ENCODE data around the gene PARD6B. TPM values are rescaled to one million over a fixed set of nuclear protein-coding genes. Genes with fewer than 3 reads are reported as not detected.

PARD6B gene
- total and polyA plus RNA-seq, 4 experiments from 2014 or later = 0.71 to 12.7 (median 5.9) TPM

DNA sequence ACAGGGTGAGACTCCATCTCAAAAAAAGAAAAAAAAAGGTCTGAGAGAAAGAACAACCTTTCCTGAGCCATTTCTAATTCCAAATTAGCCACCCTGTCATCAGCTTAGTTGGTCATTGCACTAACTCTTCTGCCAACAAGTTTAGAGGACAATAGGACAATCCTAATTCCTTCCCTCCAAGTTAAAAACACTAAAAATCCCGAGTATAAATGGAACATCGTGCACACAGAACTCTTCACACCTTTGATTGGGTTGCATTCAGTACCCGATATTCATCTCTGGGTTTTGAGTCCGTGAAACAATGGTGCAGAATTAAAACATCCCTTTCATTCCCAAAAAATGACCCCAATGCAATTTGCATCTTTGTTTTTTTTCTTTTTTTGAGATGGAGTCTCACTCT is 23.0 kb downstream of the PARD6B start:
- no peaks in the 10 kb centered on the region for H3K27me3 Mint-ChIP-seq
- H3K36me3 Mint-ChIP-seq = peaks cover 0 to 9% of the 10 kb centered on the region in 2 donors
- H3K4me3 Mint-ChIP-seq = no peak overlapping the region
- intact Hi-C loops (cut with micrococcal nuclease) = no loop called here
- H3K4me1 ChIP-seq (ENCODE audit: insufficient read depth, low read length) = no peaks in the 10 kb centered on the region
- H3K27ac ChIP-seq (ENCODE audit: low read depth, low read length) = no peak overlapping the region
- no peak overlapping the region for H3K27ac Mint-ChIP-seq
- no peak overlapping the region for H3K4me3 ChIP-seq (ENCODE audit: low read length in 2 of 2)
- no peaks in the 10 kb centered on the region for H3K4me1 Mint-ChIP-seq
- CTCF ChIA-PET (ENCODE audit: partially characterized antibody) = no interaction called here
- H3K27me3 ChIP-seq (ENCODE audit: insufficient read depth, low read length) = no peaks in the 10 kb centered on the region
- no peak for DNase-seq
- H3K9me3 ChIP-seq (ENCODE audit: control insufficient read depth in 1 of 2, low read length in 2 of 2) = no peaks in the 10 kb centered on the region
- H3K9me3 Mint-ChIP-seq = no peaks in the 10 kb centered on the region
- POLR2A ChIA-PET (ENCODE audit: partially characterized antibody) = no interaction called here
- H3K36me3 ChIP-seq (ENCODE audit: insufficient read depth, low read length) = no peaks in the 10 kb centered on the region

GRCh38 chr20:50756447-50756846 is 25.1 kb downstream of the PARD6B start:
- POLR2A ChIA-PET (ENCODE audit: partially characterized antibody) = no interaction called here
- DNase-seq = no peak
- CTCF ChIA-PET (ENCODE audit: partially characterized antibody) = interaction anchor here (1.7 kb wide), 1 partner anchor 34 kb away, joined by 4 read pairs; no protein-coding TSS in a partner anchor
- Histone ChIP-seq H3K27me3 (ENCODE audit: insufficient read depth, low read length) (no peaks in the 10 kb centered on the region), H3K27ac (ENCODE audit: low read depth, low read length) (no peak overlapping the region), H3K9me3 (ENCODE audit: control insufficient read depth in 1 of 2, low read length in 2 of 2) (no peaks in the 10 kb centered on the region), H3K36me3 (ENCODE audit: insufficient read depth, low read length) (no peaks in the 10 kb centered on the region), H3K4me3 (ENCODE audit: low read length in 2 of 2) (no peak overlapping the region), H3K4me1 (ENCODE audit: insufficient read depth, low read length) (no peaks in the 10 kb centered on the region)
- Mint-ChIP-seq H3K9me3 (no peaks in the 10 kb centered on the region), H3K36me3 (no peaks in the 10 kb centered on the region), H3K4me3 (no peak overlapping the region), H3K27ac (no peak overlapping the region), H3K27me3 (no peaks in the 10 kb centered on the region), H3K4me1 (no peaks in the 10 kb centered on the region)
- intact Hi-C loops (cut with micrococcal nuclease) = no loop called here

- intact Hi-C loops (cut with micrococcal nuclease) = no loop called here
- Mint-ChIP-seq H3K4me3 (no peak overlapping the region), H3K36me3 (no peaks in the 10 kb centered on the region), H3K27me3 (no peaks in the 10 kb centered on the region), H3K4me1 (no peaks in the 10 kb centered on the region), H3K27ac (no peak overlapping the region), H3K9me3 (no peaks in the 10 kb centered on the region)
- Histone ChIP-seq H3K4me1 (ENCODE audit: insufficient read depth, low read length) (no peaks in the 10 kb centered on the region), H3K27me3 (ENCODE audit: insufficient read depth, low read length) (no peaks in the 10 kb centered on the region), H3K27ac (ENCODE audit: low read depth, low read length) (no peak overlapping the region), H3K4me3 (ENCODE audit: low read length in 2 of 2) (no peak overlapping the region), H3K36me3 (ENCODE audit: insufficient read depth, low read length) (no peaks in the 10 kb centered on the region), H3K9me3 (ENCODE audit: control insufficient read depth in 1 of 2, low read length in 2 of 2) (no peaks in the 10 kb centered on the region)
- DNase-seq = no peak
- POLR2A ChIA-PET (ENCODE audit: partially characterized antibody) = no interaction called here
- CTCF ChIA-PET (ENCODE audit: partially characterized antibody) = no interaction called here
Observed at GRCh38 chr20:50758469-50758868, 27.1 kb downstream of the PARD6B start.

GRCh38 chr20:50758992-50759391 is 27.6 kb downstream of the PARD6B start:
- Mint-ChIP-seq H3K9me3 (no peaks in the 10 kb centered on the region), H3K27me3 (no peaks in the 10 kb centered on the region), H3K4me3 (no peak overlapping the region), H3K36me3 (no peaks in the 10 kb centered on the region), H3K4me1 (no peaks in the 10 kb centered on the region), H3K27ac (peak overlapping the region in 1 of 7 donors; percentile 37)
- ChIA-PET POLR2A (ENCODE audit: partially characterized antibody) (no interaction called here), CTCF (ENCODE audit: partially characterized antibody) (no interaction called here)
- intact Hi-C loops (cut with micrococcal nuclease) = no loop called here
- no peak overlapping the region for H3K27ac ChIP-seq (ENCODE audit: low read depth, low read length)
- H3K27me3 ChIP-seq (ENCODE audit: insufficient read depth, low read length) = no peaks in the 10 kb centered on the region
- no peak overlapping the region for H3K4me3 ChIP-seq (ENCODE audit: low read length in 2 of 2)
- no peaks in the 10 kb centered on the region for H3K36me3 ChIP-seq (ENCODE audit: insufficient read depth, low read length)
- H3K4me1 ChIP-seq (ENCODE audit: insufficient read depth, low read length) = no peaks in the 10 kb centered on the region
- no peak for DNase-seq
- no peaks in the 10 kb centered on the region for H3K9me3 ChIP-seq (ENCODE audit: control insufficient read depth in 1 of 2, low read length in 2 of 2)

GRCh38 chr20:50759678-50760077 is 28.3 kb downstream of the PARD6B start:
- Mint-ChIP-seq H3K9me3 (no peaks in the 10 kb centered on the region), H3K4me3 (no peak overlapping the region), H3K27me3 (peaks cover 0 to 2% of the 10 kb centered on the region in 2 donors), H3K4me1 (no peaks in the 10 kb centered on the region), H3K27ac (peak overlapping the region in 1 of 7 donors; percentile 13), H3K36me3 (no peaks in the 10 kb centered on the region)
- no peaks in the 10 kb centered on the region for H3K9me3 ChIP-seq (ENCODE audit: control insufficient read depth in 1 of 2, low read length in 2 of 2)
- no peaks in the 10 kb centered on the region for H3K4me1 ChIP-seq (ENCODE audit: insufficient read depth, low read length)
- no peak overlapping the region for H3K27ac ChIP-seq (ENCODE audit: low read depth, low read length)
- no peaks in the 10 kb centered on the region for H3K36me3 ChIP-seq (ENCODE audit: insufficient read depth, low read length)
- POLR2A ChIA-PET (ENCODE audit: partially characterized antibody) = no interaction called here
- DNase-seq = no peak
- H3K4me3 ChIP-seq (ENCODE audit: low read length in 2 of 2) = no peak overlapping the region
- CTCF ChIA-PET (ENCODE audit: partially characterized antibody) = no interaction called here
- H3K27me3 ChIP-seq (ENCODE audit: insufficient read depth, low read length) = no peaks in the 10 kb centered on the region
- intact Hi-C loops (cut with micrococcal nuclease) = no loop called here

DNA sequence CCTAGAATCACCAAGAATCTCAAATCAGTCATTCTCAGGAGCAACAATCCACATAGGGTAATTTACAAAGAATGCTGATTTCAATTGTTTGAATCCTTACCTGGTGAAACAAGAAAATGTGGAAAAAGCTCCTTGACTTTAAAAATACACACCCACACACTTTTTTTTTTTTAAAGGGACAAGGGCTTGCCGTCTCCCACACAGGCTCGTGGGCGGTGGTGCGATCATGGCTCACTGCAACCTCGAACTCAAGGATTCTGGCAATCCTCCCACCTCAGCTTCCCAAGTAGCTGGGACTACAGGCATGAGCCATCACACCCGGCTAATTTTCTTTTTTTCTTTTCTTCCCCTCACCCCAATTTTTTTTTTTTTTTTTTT is 30.7 kb downstream of the PARD6B start:
- Mint-ChIP-seq H3K27ac (no peak overlapping the region), H3K9me3 (no peaks in the 10 kb centered on the region), H3K4me3 (no peak overlapping the region), H3K27me3 (peaks cover 0 to 2% of the 10 kb centered on the region in 2 donors), H3K4me1 (no peaks in the 10 kb centered on the region), H3K36me3 (no peaks in the 10 kb centered on the region)
- ChIA-PET CTCF (ENCODE audit: partially characterized antibody) (interaction anchor here (1.1 to 2.1 kb wide), 2 partner anchors 12 to 32 kb away, joined by 3 to 9 read pairs; partner anchors contain the start of gene BCAS4), POLR2A (ENCODE audit: partially characterized antibody) (no interaction called here)
- no peaks in the 10 kb centered on the region for H3K27me3 ChIP-seq (ENCODE audit: insufficient read depth, low read length)
- H3K27ac ChIP-seq (ENCODE audit: low read depth, low read length) = no peak overlapping the region
- no peak for DNase-seq
- H3K9me3 ChIP-seq (ENCODE audit: control insufficient read depth in 1 of 2, low read length in 2 of 2) = no peaks in the 10 kb centered on the region
- H3K4me1 ChIP-seq (ENCODE audit: insufficient read depth, low read length) = no peaks in the 10 kb centered on the region
- H3K36me3 ChIP-seq (ENCODE audit: insufficient read depth, low read length) = no peaks in the 10 kb centered on the region
- no peak overlapping the region for H3K4me3 ChIP-seq (ENCODE audit: low read length in 2 of 2)
- intact Hi-C loops (cut with micrococcal nuclease) = no loop called here

- no peaks in the 10 kb centered on the region for H3K4me1 ChIP-seq (ENCODE audit: insufficient read depth, low read length)
- Mint-ChIP-seq H3K9me3 (no peaks in the 10 kb centered on the region), H3K36me3 (no peaks in the 10 kb centered on the region), H3K27me3 (peaks cover 2% of the 10 kb centered on the region in 2 donors), H3K4me1 (no peaks in the 10 kb centered on the region), H3K27ac (no peak overlapping the region), H3K4me3 (no peak overlapping the region)
- no peaks in the 10 kb centered on the region for H3K27me3 ChIP-seq (ENCODE audit: insufficient read depth, low read length)
- POLR2A ChIA-PET (ENCODE audit: partially characterized antibody) = no interaction called here
- no peak overlapping the region for H3K27ac ChIP-seq (ENCODE audit: low read depth, low read length)
- no peaks in the 10 kb centered on the region for H3K9me3 ChIP-seq (ENCODE audit: control insufficient read depth in 1 of 2, low read length in 2 of 2)
- CTCF ChIA-PET (ENCODE audit: partially characterized antibody) = interaction anchor here (1.1 to 2.1 kb wide), 2 partner anchors 13 to 32 kb away, joined by 3 to 9 read pairs; partner anchors contain the start of gene BCAS4
- H3K4me3 ChIP-seq (ENCODE audit: low read length in 2 of 2) = no peak overlapping the region
- H3K36me3 ChIP-seq (ENCODE audit: insufficient read depth, low read length) = no peaks in the 10 kb centered on the region
- DNase-seq = no peak
- intact Hi-C loops (cut with micrococcal nuclease) = no loop called here
Observed at GRCh38 chr20:50762435-50763220, 31.2 kb downstream of the PARD6B start.
